Keratinocyte (primary cell): ENCODE measurements around the gene DUSP22. TPM values are rescaled to one million over a fixed set of nuclear protein-coding genes. Genes with fewer than 3 reads are reported as not detected.

ENCODE experiments used
- DNase-seq: peaks from one replicate; pipeline ENCODE4 v3.0.0-alpha.2; 2011; ENCODE audit warnings: low read depth, missing footprints, low spot score
- FAIRE-seq: peaks from 2 replicates; lab custom pipeline; 2011; peaks lifted over from hg19 to GRCh38; lab: Jason Lieb, UNC
- H2AFZ ChIP-seq: 2 replicates; pipeline ENCODE4 v1.6.0; 2012; ENCODE audit warnings: low read length, control low read depth, inconsistent platforms; ENCODE audit not compliant: control insufficient read depth
- H3K27ac ChIP-seq: 2 replicates; pipeline ENCODE4 v1.5.1; 2011; ENCODE audit warnings: low read length; ENCODE audit not compliant: control insufficient read depth, insufficient read depth
- H3K27me3 ChIP-seq: 3 replicates; pipeline ENCODE4 v1.6.0; 2011; ENCODE audit warnings: low read length; ENCODE audit not compliant: control insufficient read depth, insufficient read depth; ENCODE audit errors: extremely low read depth
- H3K36me3 ChIP-seq, 2 experiments: 2 replicates in 1 of 2; 3 replicates in 1 of 2; pipeline ENCODE4 v1.5.1; 2011; ENCODE audit warnings: low read length in 2 of 2, mild to moderate bottlenecking in 1 of 2; ENCODE audit not compliant: control insufficient read depth in 2 of 2, insufficient read depth in 2 of 2; ENCODE audit errors: extremely low read depth in 1 of 2
- H3K4me1 ChIP-seq: 3 replicates; pipeline ENCODE4 v1.5.1; 2011; ENCODE audit warnings: low read length; ENCODE audit not compliant: control insufficient read depth, insufficient read depth; ENCODE audit errors: extremely low read depth
- H3K4me2 ChIP-seq: 3 replicates; pipeline ENCODE4 v1.6.0; 2011; ENCODE audit warnings: low read depth, low read length; ENCODE audit not compliant: control insufficient read depth, insufficient read depth; ENCODE audit errors: extremely low read depth
- H3K4me3 ChIP-seq, 3 experiments: fragments of 200-600 bp in 1 of 3; sonication (generic) in 1 of 3; 2 replicates in 2 of 3; 3 replicates in 1 of 3; pipeline ENCODE4 v1.5.1; 2011 to 2016; ENCODE audit warnings: low read length in 3 of 3, mild to moderate bottlenecking in 3 of 3, control low read depth in 2 of 3, inconsistent platforms in 1 of 3, low read depth in 1 of 3, mixed read lengths in 1 of 3, mixed run types in 1 of 3, moderate library complexity in 1 of 3; ENCODE audit not compliant: control insufficient read depth in 2 of 3, insufficient read depth in 2 of 3; ENCODE audit errors: extremely low read depth in 1 of 3
- H3K79me2 ChIP-seq: 2 replicates; pipeline ENCODE4 v1.6.0; 2012; ENCODE audit warnings: low read length; ENCODE audit not compliant: control insufficient read depth, insufficient read depth
- H3K9ac ChIP-seq: 3 replicates; pipeline ENCODE4 v1.6.0; 2011; ENCODE audit warnings: low read length; ENCODE audit not compliant: control insufficient read depth, insufficient read depth; ENCODE audit errors: extremely low read depth
- H3K9me1 ChIP-seq: 3 replicates; pipeline ENCODE4 v1.6.0; 2011; ENCODE audit warnings: low read length; ENCODE audit not compliant: control insufficient read depth, insufficient read depth; ENCODE audit errors: extremely low read depth
- H3K9me3 ChIP-seq: 2 replicates; pipeline ENCODE4 v1.5.1; 2012; ENCODE audit warnings: low read depth, low read length; ENCODE audit not compliant: control insufficient read depth
- H4K20me1 ChIP-seq: 3 replicates; pipeline ENCODE4 v1.6.0; 2011; ENCODE audit warnings: low read length; ENCODE audit not compliant: control insufficient read depth, insufficient read depth; ENCODE audit errors: extremely low read depth
- CTCF ChIP-seq, 3 experiments: IDR thresholded peaks in 1 of 3; conservative IDR thresholded peaks in 1 of 3; optimal IDR thresholded peaks in 1 of 3; 2 replicates in 2 of 3; 3 replicates in 1 of 3; pipeline versions ENCODE3 to v1.5.1; 2011; ENCODE audit warnings: low read length in 3 of 3, mild to moderate bottlenecking in 3 of 3, moderate library complexity in 2 of 3, control low read depth in 1 of 3, inconsistent platforms in 1 of 3; ENCODE audit not compliant: insufficient read depth in 2 of 3; ENCODE audit errors: extremely low read depth in 1 of 3
- EZH2 ChIP-seq: IDR thresholded peaks from one replicate; pipeline ENCODE4 v1.6.1; 2012; ENCODE audit warnings: inconsistent platforms, mild to moderate bottlenecking, low read length, moderate library complexity
- dilution Hi-C: fragments of 300-500 bp; cut with MboI; formaldehyde crosslinking; loops from one replicate; pipeline ENCODE4 v1.7.0; 2020; ENCODE audit warnings: low sequenced_read_pairs; ENCODE audit not compliant: extremely low pct_ligation_motif_present
- polyA plus RNA-seq, 5 experiments: library from polyadenylated mRNA; depleted of rRNA in 3 of 5; stranded (reverse) in 3 of 5; stranded (forward) in 1 of 5; unstranded in 1 of 5; fragments of >200 nt; gene quantifications; 1 replicate in 1 of 5; 2 replicates in 3 of 5; 3 replicates in 1 of 5; pipeline versions ENCODE4 v1.2.1 to v1.2.3, GENCODE V29; 2011 to 2012; ENCODE audit warnings: missing spikeins in 2 of 5, low read depth in 1 of 5, low replicate concordance in 1 of 5

DUSP22 gene
- polyA plus RNA-seq, 1 donor (not counting 4 experiments of a cell fraction or from before 2014, with no cell fraction given), result 17.3 TPM

- H3K4me2 ChIP-seq, result no peak overlapping the region
- no peaks in the 10 kb centered on the region for H3K9me1 ChIP-seq
- TF ChIP-seq CTCF (optimal IDR thresholded peaks at IDR 0.05 in 1 of 3, IDR thresholded peaks at IDR 0.05 in 1 of 3, conservative IDR thresholded peaks at IDR 0.05 in 1 of 3; ENCODE audit: extremely low read depth in 1 of 3, insufficient read depth in 2 of 3, low read length in 3 of 3) (no peak), EZH2 (no peak)
- H3K79me2 ChIP-seq, result peaks cover 32% of the 10 kb centered on the region
- H3K27ac ChIP-seq, result no peak overlapping the region
- FAIRE-seq (no peak), DNase-seq (no peak)
- peaks cover 10% of the 10 kb centered on the region for H3K9me3 ChIP-seq
- H3K9ac ChIP-seq, result no peak overlapping the region
- H3K36me3 ChIP-seq, result peaks cover 0 to 1% of the 10 kb centered on the region in 2 experiments
- H2AFZ ChIP-seq, result no peak overlapping the region
- peaks cover 10% of the 10 kb centered on the region for H3K4me1 ChIP-seq
- H4K20me1 ChIP-seq, result no peaks in the 10 kb centered on the region
- no peaks in the 10 kb centered on the region for H3K27me3 ChIP-seq
- dilution Hi-C loops, result no loop called here
- H3K4me3 ChIP-seq, result no peak overlapping the region
Measured at GRCh38 chr6:300026-300425, 7.7 kb downstream of the DUSP22 start.

- dilution Hi-C loops, result no loop called here
- no peak overlapping the region for H2AFZ ChIP-seq
- H3K4me3 ChIP-seq, result no peak overlapping the region
- H3K27me3 ChIP-seq, result no peaks in the 10 kb centered on the region
- no peak overlapping the region for H3K4me2 ChIP-seq
- H4K20me1 ChIP-seq, result no peaks in the 10 kb centered on the region
- no peak overlapping the region for H3K9ac ChIP-seq
- H3K27ac ChIP-seq, result no peak overlapping the region
- no peaks in the 10 kb centered on the region for H3K9me1 ChIP-seq
- peaks cover 29% of the 10 kb centered on the region for H3K79me2 ChIP-seq
- TF ChIP-seq CTCF (optimal IDR thresholded peaks at IDR 0.05 in 1 of 3, IDR thresholded peaks at IDR 0.05 in 1 of 3, conservative IDR thresholded peaks at IDR 0.05 in 1 of 3; ENCODE audit: extremely low read depth in 1 of 3, insufficient read depth in 2 of 3, low read length in 3 of 3) (no peak), EZH2 (no peak)
- H3K36me3 ChIP-seq, result peaks cover 0 to 1% of the 10 kb centered on the region in 2 experiments
- FAIRE-seq (no peak), DNase-seq (no peak)
- peaks cover 14% of the 10 kb centered on the region for H3K4me1 ChIP-seq
- peaks cover 8% of the 10 kb centered on the region for H3K9me3 ChIP-seq
Measured at GRCh38 chr6:300494-301198, 8.4 kb downstream of the DUSP22 start.
